IMR-90 (cell line): ENCODE results near the gene MFSD6L. TPM values are rescaled to one million over a fixed set of nuclear protein-coding genes. Genes with fewer than 3 reads are reported as not detected.

Source experiments
- ATAC-seq: fragments of 200-7000 bp; cut with Tn5 transposase; 2 replicates; pipeline ENCODE4 v1.9.1; 2020; ENCODE audit warnings: low read depth, mild to moderate bottlenecking, moderate library complexity
- BruUV-seq: library from RNA; stranded (reverse); fragments of 400-500 nt; replicated peaks from 2 replicates; lab custom pipeline; 2021; lab: Mats Ljungman, UMichigan
- CTCF ChIA-PET: fragments of 300-600 bp; formaldehyde crosslinking; extraction: SDS; loops from one replicate; lab custom pipeline; 2021; ENCODE audit warnings: antibody characterized with exemption; lab: Yijun Ruan, JAX
- POLR2A ChIA-PET: fragments of 300-600 bp; sonication (Branson Sonifier 250); formaldehyde crosslinking; loops from one replicate; lab custom pipeline; 2022; ENCODE audit warnings: antibody characterized with exemption; ENCODE audit not compliant: unreplicated experiment; lab: Charles Lee
- DNase-seq: peaks from one replicate; pipeline ENCODE4 v3.0.0; 2013
- H2AFZ ChIP-seq: replicated peaks from 2 replicates; pipeline ENCODE3; 2013; ENCODE audit warnings: low read length, mild to moderate bottlenecking; ENCODE audit not compliant: poor library complexity
- H2AK5ac ChIP-seq: 2 replicates; pipeline ENCODE4 v1.6.1; 2013; ENCODE audit warnings: low read depth, low read length, inconsistent platforms
- H2AK9ac ChIP-seq: replicated peaks from 2 replicates; pipeline ENCODE3; 2013; ENCODE audit warnings: mild to moderate bottlenecking, low read depth, low read length, moderate library complexity; ENCODE audit not compliant: poor library complexity
- H2BK120ac ChIP-seq: 2 replicates; pipeline ENCODE4 v1.6.1; 2013; ENCODE audit warnings: low read depth, low read length, inconsistent platforms
- H2BK15ac ChIP-seq: 3 replicates; pipeline ENCODE4 v1.6.1; 2013; ENCODE audit warnings: low read depth, low read length, inconsistent platforms
- H2BK20ac ChIP-seq: 2 replicates; pipeline ENCODE4 v1.6.1; 2013; ENCODE audit warnings: low read depth, mild to moderate bottlenecking, inconsistent platforms, low read length, moderate library complexity
- H2BK5ac ChIP-seq: 2 replicates; pipeline ENCODE4 v1.6.1; 2013; ENCODE audit warnings: mild to moderate bottlenecking, low read depth, low read length, inconsistent platforms; ENCODE audit not compliant: poor library complexity, severe bottlenecking
- H3K14ac ChIP-seq: replicated peaks from 2 replicates; pipeline ENCODE4 v1.6.1; 2013; ENCODE audit warnings: low read depth, low read length, inconsistent platforms
- H3K18ac ChIP-seq: 2 replicates; pipeline ENCODE4 v1.6.1; 2013; ENCODE audit warnings: low read depth, low read length, control low read depth
- H3K23ac ChIP-seq: 2 replicates; pipeline ENCODE4 v1.6.1; 2013; ENCODE audit warnings: low read depth, low read length, inconsistent platforms
- H3K27ac ChIP-seq: 2 replicates; pipeline ENCODE4 v1.5.1; 2013; ENCODE audit warnings: mild to moderate bottlenecking, control low read depth, low read length; ENCODE audit not compliant: insufficient read depth
- H3K27me3 ChIP-seq: 2 replicates; pipeline ENCODE4 v1.6.1; 2013; ENCODE audit warnings: low read length; ENCODE audit not compliant: control insufficient read depth, insufficient read depth
- H3K36me3 ChIP-seq: 2 replicates; pipeline ENCODE4 v1.6.1; 2013; ENCODE audit warnings: low read length, mixed read lengths; ENCODE audit not compliant: control insufficient read depth, insufficient read depth
- H3K4ac ChIP-seq: 2 replicates; pipeline ENCODE4 v1.6.1; 2013; ENCODE audit warnings: low read depth, low read length, inconsistent platforms
- H3K4me1 ChIP-seq: 2 replicates; pipeline ENCODE4 v1.6.1; 2013; ENCODE audit warnings: low read length, mixed read lengths; ENCODE audit not compliant: control insufficient read depth, insufficient read depth
- H3K4me2 ChIP-seq: 2 replicates; pipeline ENCODE4 v1.6.1; 2013; ENCODE audit warnings: low read depth, mild to moderate bottlenecking, control low read depth, low read length, moderate library complexity
- H3K4me3 ChIP-seq: 2 replicates; pipeline ENCODE4 v1.5.1; 2013; ENCODE audit warnings: low read depth, mild to moderate bottlenecking, control low read depth, low read length, moderate library complexity; ENCODE audit not compliant: insufficient read depth
- H3K56ac ChIP-seq: 2 replicates; pipeline ENCODE4 v1.6.1; 2013; ENCODE audit warnings: low read length, inconsistent platforms; ENCODE audit not compliant: insufficient read depth; ENCODE audit errors: extremely low read depth
- H3K79me1 ChIP-seq, 2 experiments: 2 replicates each; pipeline ENCODE4 v1.6.1; 2013; ENCODE audit warnings: low read length in 2 of 2, inconsistent platforms in 1 of 2, low read depth in 1 of 2
- H3K9ac ChIP-seq: 2 replicates; pipeline ENCODE4 v1.6.1; 2013; ENCODE audit warnings: low read depth, low read length, control low read depth
- H3K9me1 ChIP-seq: 2 replicates; pipeline ENCODE4 v1.6.1; 2013; ENCODE audit warnings: low read length, inconsistent platforms; ENCODE audit not compliant: insufficient read depth
- H3K9me3 ChIP-seq: 2 replicates; pipeline ENCODE4 v1.6.1; 2013; ENCODE audit warnings: low read length; ENCODE audit not compliant: control insufficient read depth, insufficient read depth
- H4K20me1 ChIP-seq: 2 replicates; pipeline ENCODE4 v1.6.1; 2013; ENCODE audit warnings: low read length, inconsistent platforms; ENCODE audit not compliant: insufficient read depth
- H4K5ac ChIP-seq: 2 replicates; pipeline ENCODE4 v1.6.1; 2013; ENCODE audit warnings: mild to moderate bottlenecking, low read depth, low read length, control low read depth
- H4K8ac ChIP-seq, 2 experiments: 2 replicates each; pipeline ENCODE4 v1.6.1; 2013; ENCODE audit warnings: low read depth in 2 of 2, low read length in 2 of 2, control low read depth in 1 of 2, inconsistent platforms in 1 of 2
- H4K91ac ChIP-seq: 2 replicates; pipeline ENCODE4 v1.6.1; 2013; ENCODE audit warnings: low read depth, low read length, inconsistent platforms; ENCODE audit not compliant: insufficient read depth
- CEBPB ChIP-seq: IDR thresholded peaks from 2 replicates; pipeline ENCODE4 v1.6.1; 2012; ENCODE audit warnings: low read depth, low read length, improper control_type of control experiment
- FOS ChIP-seq: fragments of 150-350 bp; IDR thresholded peaks from 2 replicates; pipeline ENCODE4 v1.6.1; 2016; ENCODE audit warnings: low read depth, low read length
- MAZ ChIP-seq: IDR thresholded peaks from 2 replicates; pipeline ENCODE4 v1.6.1; 2012; ENCODE audit warnings: low read depth, mild to moderate bottlenecking, low read length, improper control_type of control experiment, moderate library complexity, borderline replicate concordance
- POLR2A ChIP-seq: IDR thresholded peaks from 2 replicates; pipeline ENCODE4 v1.6.1; 2012; ENCODE audit warnings: mild to moderate bottlenecking, low read depth, low read length
- RCOR1 ChIP-seq: IDR thresholded peaks from 2 replicates; pipeline ENCODE4 v1.6.1; 2012; ENCODE audit warnings: mild to moderate bottlenecking, low read length, improper control_type of control experiment; ENCODE audit not compliant: insufficient replicate concordance
- WGBS, 2 experiments: methylation state at CpG; one replicate each; pipeline versions ENCODE4 v1.1.5 to v1.1.7; 2013; ENCODE audit warnings: missing lambda C conversion rate in 2 of 2; ENCODE audit not compliant: insufficient read length in 1 of 2; ENCODE audit errors: extremely low coverage in 2 of 2; 5-methylcytosine and 5-hydroxymethylcytosine counted together
- dilution Hi-C: fragments of 300-500 bp; cut with HindIII; formaldehyde crosslinking; loops from one replicate; pipeline ENCODE4 v1.14.3; 2018; ENCODE audit warnings: low sequenced_read_pairs; ENCODE audit not compliant: unreplicated experiment
- in situ Hi-C: fragments of 300-500 bp; cut with MboI; formaldehyde crosslinking; loops from 3 replicates; pipeline ENCODE4 v1.14.3; 2019; ENCODE audit warnings: low sequenced_read_pairs, inconsistent platforms, mixed read lengths
- intact Hi-C: fragments of 100-400 bp; cut with micrococcal nuclease; formaldehyde crosslinking; loops from 2 replicates; pipeline ENCODE4 v1.10.0; 2022
- polyA plus RNA-seq, 3 experiments: library from polyadenylated mRNA; depleted of rRNA; stranded (reverse); fragments of >200 nt; gene quantifications; 2 replicates each; pipeline ENCODE4 v1.2.3, GENCODE V29; 2012; ENCODE audit warnings: low replicate concordance in 1 of 3
- total RNA-seq: library from RNA; depleted of rRNA; stranded (reverse); fragments of >200 nt; gene quantifications from 2 replicates; pipeline ENCODE4 v1.2.3, GENCODE V29; 2012
- TF ChIP-seq, protein P1 (sequence below): fragments of 150-350 bp; IDR thresholded peaks from 2 replicates; pipeline ENCODE4 v1.6.1; 2017; ENCODE audit warnings: mild to moderate bottlenecking, antibody characterized with exemption, low read length, low read depth

The MFSD6L gene
- total and polyA plus RNA-seq, 2 of the 4 experiments (the other 2 are of a cell fraction) = not detected

DNA sequence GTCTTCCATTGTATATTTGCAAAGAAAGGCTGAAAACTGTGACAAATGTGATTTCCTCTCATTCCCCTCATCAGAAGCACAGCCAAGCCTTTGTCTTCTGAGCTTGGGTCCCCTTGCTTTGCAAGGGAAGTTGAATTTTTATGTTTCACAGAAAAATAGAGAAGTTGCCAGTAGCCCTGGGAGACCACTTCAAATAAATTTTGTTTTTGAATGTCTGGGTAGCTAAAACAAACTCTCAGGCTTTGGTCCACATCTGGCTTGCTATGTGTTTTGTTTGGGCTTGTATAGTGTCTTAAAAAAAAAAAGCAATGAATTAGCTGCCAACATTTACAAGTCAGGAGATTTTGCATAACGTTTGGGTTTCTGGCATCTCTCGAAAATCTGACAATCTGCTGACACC, 44.2 kb upstream of the MFSD6L start:
- H2BK120ac ChIP-seq = no peak overlapping the region
- no peak for TF ChIP-seq RCOR1
- TF ChIP-seq, protein P1, sequence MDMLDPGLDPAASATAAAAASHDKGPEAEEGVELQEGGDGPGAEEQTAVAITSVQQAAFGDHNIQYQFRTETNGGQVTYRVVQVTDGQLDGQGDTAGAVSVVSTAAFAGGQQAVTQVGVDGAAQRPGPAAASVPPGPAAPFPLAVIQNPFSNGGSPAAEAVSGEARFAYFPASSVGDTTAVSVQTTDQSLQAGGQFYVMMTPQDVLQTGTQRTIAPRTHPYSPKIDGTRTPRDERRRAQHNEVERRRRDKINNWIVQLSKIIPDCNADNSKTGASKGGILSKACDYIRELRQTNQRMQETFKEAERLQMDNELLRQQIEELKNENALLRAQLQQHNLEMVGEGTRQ = no peak
- TF ChIP-seq MAZ = no peak
- TF ChIP-seq POLR2A = no peak
- no peak for TF ChIP-seq FOS
- TF ChIP-seq CEBPB = no peak
- H3K36me3 ChIP-seq = no peaks in the 10 kb centered on the region
- intact Hi-C loops = no loop called here
- H3K9me1 ChIP-seq = no peaks in the 10 kb centered on the region
- no peak overlapping the region for H3K18ac ChIP-seq
- H3K14ac ChIP-seq = no peak overlapping the region
- ATAC-seq = no peak
- no peak overlapping the region for H4K5ac ChIP-seq
- H3K79me1 ChIP-seq = no peaks in the 10 kb centered on the region
- H2BK15ac ChIP-seq = no peak overlapping the region
- DNase-seq = no peak
- H3K4me3 ChIP-seq = no peak overlapping the region
- H2BK20ac ChIP-seq = no peak overlapping the region
- ChIA-PET POLR2A (no interaction called here), CTCF (no interaction called here)
- no peak overlapping the region for H2AK5ac ChIP-seq
- H2AK9ac ChIP-seq = no peak overlapping the region
- H3K23ac ChIP-seq = no peak overlapping the region
- in situ Hi-C loops = no loop called here
- no peaks in the 10 kb centered on the region for H3K9me3 ChIP-seq
- BruUV-seq = no TSS peak
- dilution Hi-C loops = no loop called here
- WGBS, 2 experiments = no CpG with 5 or more reads among the region's 2 CpGs
- H3K27ac ChIP-seq = no peak overlapping the region
- H3K27me3 ChIP-seq = no peaks in the 10 kb centered on the region
- H4K91ac ChIP-seq = no peak overlapping the region
- no peak overlapping the region for H2AFZ ChIP-seq
- H3K4ac ChIP-seq = no peak overlapping the region
- no peaks in the 10 kb centered on the region for H4K20me1 ChIP-seq
- no peak overlapping the region for H3K56ac ChIP-seq
- H2BK5ac ChIP-seq = no peak overlapping the region
- no peak overlapping the region for H4K8ac ChIP-seq
- H3K4me1 ChIP-seq = no peaks in the 10 kb centered on the region
- no peak overlapping the region for H3K9ac ChIP-seq
- no peak overlapping the region for H3K4me2 ChIP-seq
